ENCODE results near the gene NUAK1.

DNA sequence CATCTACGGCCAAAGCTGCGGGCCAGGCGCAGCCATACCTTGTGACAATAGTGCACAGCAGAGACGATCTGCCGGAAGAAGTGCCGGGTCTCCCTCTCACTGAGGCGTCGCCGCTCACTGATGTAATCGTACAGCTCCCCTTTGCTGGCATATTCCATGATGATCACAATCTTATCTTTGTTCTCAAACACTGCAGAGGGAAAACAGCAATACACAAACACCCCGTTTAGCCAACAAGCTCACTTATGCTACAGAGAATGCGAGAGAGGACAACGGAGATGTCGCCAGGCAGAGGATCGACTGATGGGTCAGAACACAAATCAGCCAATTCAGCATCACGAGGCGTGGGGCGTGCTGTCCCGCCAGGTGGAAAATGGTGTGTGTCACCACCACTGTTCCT lies 52.1 kb downstream of the NUAK1 start:
- TF ChIP-seq CTCF (IDR thresholded peaks at IDR 0.05) (no peak), POLR2AphosphoS5 (IDR thresholded peaks at IDR 0.05; ENCODE audit: low read depth, low read length) (no peak), SIN3A (IDR thresholded peaks at IDR 0.05; ENCODE audit: borderline replicate concordance, insufficient read depth, low read depth, low read length) (no peak)
